ENCODE measurements around the gene ADGRG6. TPM values are rescaled to one million over a fixed set of nuclear protein-coding genes. Genes with fewer than 3 reads are reported as not detected.
"Not testable (repeated sequence)": the region's sequence is repeated elsewhere in the genome, so short reads cannot be mapped to it uniquely, and the experiment has no call there.

The ADGRG6 gene
- total RNA-seq, 1 donor from 2014 or later, result not detected

DNA sequence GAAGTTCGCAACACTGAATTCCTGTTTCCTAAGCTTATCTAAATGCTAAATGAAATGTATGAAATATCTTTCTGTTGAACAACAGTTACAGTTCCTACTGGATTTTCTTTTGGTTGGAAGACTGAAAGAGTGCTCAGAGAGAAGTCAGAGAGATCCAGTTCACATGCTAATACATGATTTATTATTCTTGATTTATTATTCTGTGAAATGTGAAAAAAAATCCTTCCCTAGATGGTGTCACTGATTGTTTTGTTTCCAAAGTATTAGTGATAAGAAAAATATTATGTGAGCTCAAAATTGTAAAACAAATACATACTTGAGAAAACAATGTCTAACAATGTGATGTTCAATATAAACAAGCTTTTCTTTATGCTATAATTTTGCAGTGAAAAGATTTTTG lies 42.1 kb downstream of the ADGRG6 start:
- intact Hi-C loops (cut with micrococcal nuclease), result no loop called here

DNA sequence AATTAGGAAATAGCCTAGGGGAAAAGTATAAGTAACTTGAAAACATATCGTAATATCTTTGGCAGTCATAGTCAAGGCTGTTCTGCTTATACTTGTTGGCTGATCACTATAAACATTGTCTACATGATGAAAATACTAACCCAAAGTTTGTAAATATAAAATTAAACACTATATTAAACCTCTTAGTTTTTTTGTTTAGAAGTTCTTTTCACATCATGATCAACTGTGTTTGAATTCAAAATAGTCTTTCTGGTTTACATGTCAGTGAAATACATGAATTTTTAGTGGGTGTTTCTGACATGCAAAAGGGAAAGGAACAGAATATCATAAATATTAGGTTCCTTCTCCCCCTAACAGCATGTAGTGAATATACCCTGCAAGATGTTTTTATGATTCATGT lies 43.5 kb downstream of the ADGRG6 start:
- intact Hi-C loops (cut with micrococcal nuclease), result no loop called here

DNA sequence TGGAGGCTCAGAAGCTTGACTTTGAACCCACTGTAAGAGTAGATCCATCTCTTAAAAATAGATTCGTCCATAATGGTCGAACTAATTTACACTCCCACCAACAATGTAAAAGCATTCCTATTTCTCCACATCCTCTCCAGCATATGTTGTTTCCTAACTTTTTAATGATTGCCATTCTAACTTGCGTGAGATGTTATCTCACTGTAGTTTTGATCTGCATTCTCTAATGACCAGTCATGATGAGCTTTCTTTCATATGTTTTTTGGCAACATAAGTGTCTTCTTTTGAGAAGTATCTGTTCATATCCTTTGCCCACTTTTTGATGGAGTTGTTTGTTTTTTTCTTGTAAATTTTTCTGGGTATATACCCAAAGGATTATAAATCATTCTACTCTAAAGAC lies 44.4 kb downstream of the ADGRG6 start:
- intact Hi-C loops (cut with micrococcal nuclease), result not testable (repeated sequence)

DNA sequence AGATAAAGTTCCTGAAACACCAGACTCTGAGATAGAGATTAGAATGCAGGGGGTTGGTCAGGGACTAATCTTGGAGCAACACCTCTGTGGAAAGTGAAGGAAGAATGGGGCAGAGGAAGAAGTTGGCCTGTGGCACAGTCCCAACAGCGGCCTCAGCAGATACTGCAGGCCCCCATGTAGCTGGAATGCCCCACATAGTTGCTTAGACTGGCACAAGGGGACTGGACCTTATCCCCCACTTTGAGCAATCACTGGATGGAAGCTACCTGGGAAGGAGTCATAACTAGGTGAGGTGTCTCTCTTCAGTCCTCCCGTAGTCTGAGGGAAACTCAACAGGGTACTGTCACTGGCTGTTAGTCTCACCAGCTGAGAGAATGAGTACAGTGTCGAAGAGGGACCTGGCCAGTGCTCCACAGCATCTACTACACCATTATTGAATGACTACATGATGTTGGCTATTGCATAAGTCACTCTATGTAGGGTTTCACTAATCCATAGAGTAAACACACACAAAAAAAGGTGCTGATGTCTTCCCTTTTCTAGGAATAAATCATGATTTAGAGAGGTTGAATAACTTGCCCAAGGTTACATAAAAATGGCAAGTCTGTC lies 47.5 kb downstream of the ADGRG6 start:
- intact Hi-C loops (cut with micrococcal nuclease), result no loop called here

DNA sequence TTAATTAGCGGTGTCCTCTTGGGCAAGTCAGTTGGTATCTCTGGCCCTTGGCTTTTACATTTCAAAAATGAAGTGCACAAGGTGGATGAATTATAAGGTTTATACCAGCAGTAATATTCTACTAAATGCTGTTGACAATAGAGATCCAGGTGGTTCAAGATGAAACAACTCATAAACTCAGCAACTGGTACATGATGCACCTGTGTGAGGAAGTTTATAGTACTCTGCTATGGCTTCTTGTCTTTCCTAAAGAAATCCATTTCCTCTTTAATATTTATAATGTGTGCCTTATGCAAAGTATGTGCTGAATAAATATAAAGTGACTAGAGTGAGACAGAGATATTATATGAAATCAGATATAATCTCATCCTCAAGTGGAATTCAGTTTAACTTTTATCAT lies 48.5 kb downstream of the ADGRG6 start:
- intact Hi-C loops (cut with micrococcal nuclease), result no loop called here

DNA sequence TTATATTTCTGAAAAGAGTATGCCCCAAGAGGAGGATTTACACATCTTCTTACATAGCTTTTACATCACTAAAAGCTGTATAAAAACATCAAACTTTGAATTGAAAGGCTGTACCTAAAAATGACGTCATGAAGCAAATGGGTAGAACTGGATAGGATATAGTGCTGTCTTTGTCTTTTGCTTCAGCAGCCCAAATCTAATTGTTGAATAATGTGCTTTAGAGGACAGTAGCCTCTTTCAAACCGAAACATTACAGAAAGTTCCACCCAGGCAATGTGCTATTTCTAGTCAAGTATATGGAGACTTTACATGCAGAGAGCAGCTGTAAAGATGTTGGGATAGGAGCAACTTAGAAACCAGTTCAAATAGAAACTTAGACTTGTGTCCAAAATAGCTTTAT lies 51.9 kb downstream of the ADGRG6 start:
- intact Hi-C loops (cut with micrococcal nuclease), result no loop called here

DNA sequence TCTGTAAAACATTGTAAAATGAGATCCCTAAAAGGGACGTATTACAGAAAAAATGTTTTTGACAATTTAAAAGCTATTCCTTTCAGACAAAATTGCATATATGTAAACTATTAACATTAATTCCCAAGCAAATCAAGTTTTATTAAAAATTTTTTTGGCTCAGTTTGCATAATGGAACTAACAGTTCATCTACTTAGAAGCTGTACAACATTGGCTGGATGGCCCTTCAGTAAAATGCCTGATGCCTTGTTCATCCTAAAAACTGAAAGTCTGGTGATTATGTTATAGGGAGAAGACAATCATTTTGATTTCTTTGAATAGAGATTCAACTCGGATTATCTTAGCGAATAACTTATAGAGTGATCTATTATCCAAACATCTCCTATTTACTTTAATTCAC lies 52.8 kb downstream of the ADGRG6 start:
- intact Hi-C loops (cut with micrococcal nuclease), result no loop called here

DNA sequence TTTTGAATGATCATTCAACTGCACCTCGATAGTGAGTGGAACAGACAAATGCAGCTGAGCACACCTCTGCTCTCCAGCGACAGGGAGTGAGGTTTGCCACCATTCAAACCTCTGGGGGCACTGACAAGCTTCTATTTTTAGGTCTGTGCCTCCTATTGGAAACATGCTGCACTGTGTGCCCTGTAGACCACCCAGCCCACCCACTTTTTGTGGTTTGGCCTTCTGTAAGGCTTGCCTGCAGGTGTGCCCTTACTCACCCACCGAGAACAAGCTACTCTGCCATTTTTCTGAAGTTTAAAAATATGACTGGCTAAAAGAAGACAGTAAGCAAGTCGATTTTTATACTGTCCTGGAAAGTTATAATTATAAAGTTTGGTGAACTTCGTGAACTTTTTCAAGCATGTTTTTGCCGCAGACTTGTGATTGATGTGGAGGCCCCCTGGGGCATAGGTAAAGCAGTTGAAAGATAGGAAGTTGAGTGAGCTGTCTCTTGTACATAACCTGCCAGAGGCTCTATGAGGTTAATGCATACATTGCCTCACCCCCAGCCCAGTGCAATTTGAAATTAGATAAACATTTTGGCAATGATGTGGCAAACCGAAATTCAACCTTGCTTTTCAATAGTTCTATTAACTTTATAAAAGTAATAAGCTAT lies 53.8 kb downstream of the ADGRG6 start:
- intact Hi-C loops (cut with micrococcal nuclease), result no loop called here

DNA sequence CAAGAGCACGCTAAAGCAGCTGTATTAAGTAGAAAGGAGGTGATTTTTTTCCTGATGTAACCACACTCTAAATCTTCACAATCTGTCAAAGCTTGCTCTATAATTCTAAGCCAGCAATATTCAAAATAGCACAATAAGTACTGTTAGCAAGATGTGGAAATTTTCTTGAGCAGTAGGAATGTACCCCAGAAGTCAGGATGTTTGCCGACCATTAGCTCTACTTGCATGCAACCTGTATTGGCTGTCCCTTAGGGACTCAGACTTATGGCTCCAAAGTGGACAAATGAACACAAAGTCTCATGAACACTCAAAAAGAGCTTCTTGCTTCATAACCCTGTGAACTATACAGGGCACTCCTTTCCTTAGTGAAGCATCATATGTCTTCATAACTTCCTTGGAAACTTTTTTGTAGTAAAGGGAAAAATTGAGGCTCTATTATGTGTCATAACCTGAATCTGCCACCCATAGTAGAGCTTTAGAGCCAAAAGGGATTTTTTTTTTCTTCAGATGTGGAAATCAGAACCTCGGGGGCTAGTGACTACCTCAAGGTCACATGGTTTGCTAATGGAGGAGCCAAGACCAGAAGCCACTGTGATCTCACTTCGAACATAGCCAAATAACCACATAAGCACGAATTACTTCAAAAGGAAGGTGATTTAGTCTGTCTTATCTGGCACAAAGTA lies 54.5 kb downstream of the ADGRG6 start:
- intact Hi-C loops (cut with micrococcal nuclease), result no loop called here

DNA sequence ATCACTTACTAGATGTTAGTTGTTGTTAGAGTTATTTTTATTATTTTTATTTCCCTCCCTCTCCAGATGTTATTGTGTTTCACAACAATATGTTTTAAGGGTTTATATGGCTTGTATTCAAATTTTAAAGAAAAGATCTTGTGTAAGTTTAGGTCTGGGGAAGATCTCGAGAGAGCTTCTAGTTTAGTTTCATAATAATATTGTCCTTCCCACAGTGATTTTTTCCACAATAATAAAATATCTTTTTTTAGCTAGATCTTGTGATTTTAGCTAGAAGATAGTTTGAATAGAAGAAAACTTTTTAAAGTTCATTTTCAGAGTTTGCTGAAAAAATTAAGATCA lies 55.0 kb downstream of the ADGRG6 start:
- intact Hi-C loops (cut with micrococcal nuclease), result no loop called here

DNA sequence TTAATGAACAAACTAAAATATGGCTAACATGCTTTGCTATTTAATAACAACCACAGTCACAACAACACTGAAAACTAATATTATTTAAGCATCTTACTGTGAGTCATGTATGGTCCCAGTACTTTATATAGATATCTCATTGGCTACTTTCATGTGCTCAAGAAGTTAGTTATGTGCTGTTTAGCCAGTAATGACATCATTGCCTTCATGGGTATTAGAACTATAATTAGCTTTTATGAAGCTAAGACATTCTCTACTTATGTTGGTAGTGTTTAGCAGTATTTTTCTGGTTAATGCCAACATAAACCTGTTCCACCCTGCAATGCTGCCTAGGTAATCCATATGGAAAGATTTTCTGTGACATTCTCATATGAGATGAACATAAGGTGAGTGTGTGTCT lies 56.1 kb downstream of the ADGRG6 start:
- intact Hi-C loops (cut with micrococcal nuclease), result no loop called here

DNA sequence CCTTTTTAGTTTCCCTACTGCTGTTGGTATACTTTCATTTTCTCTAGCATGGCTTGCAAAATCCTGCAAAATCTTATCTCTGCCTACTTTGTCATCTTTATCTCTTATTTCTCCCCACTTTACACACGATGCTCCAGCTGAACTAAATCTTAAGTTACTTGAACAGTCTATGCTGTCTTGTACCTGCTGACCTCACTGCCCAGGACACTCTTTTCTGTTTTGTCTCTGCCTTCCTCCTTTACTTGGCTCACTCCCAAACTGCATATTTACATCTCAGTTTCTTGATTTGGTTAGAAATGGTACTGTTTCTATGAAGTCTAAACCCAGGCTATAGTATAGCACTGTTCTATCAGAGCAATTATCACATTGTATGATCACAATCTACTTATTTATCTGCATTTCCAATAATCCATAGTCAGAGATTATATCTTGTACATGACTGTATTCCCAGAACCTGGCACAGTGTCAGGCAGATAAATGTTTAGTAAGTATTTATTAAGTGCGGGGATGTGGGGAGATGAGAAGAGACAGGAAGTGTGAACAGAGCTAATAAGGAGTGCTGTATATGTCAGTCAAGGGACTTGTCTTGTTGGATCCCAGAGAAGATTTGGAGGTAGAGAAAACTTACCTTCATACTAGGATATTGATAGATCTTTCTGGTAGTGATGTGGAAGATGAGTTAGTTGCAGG lies 57.6 kb downstream of the ADGRG6 start:
- intact Hi-C loops (cut with micrococcal nuclease), result no loop called here

DNA sequence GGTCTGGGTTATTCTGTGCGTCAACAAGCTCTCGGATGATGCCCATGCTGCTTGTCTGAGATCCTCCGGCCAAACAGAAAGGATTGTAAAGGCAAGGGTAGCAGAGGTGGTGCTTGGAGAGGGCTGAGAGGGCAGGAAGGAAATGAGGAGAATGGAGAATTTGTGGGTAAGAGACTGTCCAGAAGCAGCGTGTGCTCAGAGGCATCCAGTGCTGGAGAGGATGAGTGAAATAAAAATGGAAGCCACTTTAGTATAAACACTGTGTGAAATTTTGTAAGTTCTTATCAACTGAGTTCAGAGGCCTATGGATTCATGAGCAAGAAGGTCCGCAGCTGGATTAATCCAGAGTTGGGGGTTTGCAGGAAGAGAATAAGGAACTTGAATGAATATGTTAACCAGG lies 59.5 kb downstream of the ADGRG6 start:
- intact Hi-C loops (cut with micrococcal nuclease), result no loop called here

DNA sequence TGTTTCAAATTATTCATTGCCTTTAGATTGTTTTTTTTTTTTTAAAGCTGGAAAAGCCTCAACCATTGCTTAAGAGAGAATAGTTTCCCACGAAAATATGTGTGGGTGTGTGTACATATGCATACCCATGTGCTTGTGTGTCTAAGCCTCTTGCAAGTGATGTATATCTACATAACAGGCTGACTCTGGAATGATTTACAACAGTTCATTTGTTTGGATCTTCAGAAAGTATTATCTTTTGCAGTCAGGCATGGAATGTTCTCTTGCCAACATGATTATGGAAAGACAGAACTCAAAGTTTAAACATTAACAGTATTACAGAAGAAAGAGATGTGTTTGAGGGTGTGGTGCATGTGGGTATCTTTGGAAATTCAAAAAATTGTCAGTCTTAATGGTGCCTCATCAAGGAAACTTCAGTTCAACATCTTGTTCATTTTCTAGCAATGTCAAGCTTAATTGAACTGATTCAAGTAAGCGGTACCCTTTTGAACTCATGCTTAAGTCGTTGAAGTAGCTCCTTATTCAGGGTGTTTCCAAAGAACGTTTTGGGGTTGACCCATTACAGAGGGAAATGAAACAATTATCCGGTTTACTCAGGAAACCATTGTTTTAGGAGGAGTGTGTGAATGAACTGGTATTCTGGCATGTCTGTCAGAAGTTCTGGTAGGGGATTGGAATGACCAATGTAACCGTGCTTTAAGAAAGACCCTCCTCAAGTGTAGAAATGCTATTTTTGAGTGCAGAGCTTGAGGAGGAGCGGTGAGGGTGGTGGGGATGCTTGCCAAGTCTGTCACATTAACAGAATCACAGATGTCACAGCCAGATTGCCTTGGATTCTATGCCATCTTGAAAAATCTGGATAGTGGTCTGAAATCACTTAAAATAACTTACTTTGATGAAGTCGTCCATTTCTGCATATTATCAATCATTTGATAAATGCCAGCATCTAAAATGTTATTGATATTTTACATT lies 60.3 kb downstream of the ADGRG6 start:
- intact Hi-C loops (cut with micrococcal nuclease), result no loop called here

DNA sequence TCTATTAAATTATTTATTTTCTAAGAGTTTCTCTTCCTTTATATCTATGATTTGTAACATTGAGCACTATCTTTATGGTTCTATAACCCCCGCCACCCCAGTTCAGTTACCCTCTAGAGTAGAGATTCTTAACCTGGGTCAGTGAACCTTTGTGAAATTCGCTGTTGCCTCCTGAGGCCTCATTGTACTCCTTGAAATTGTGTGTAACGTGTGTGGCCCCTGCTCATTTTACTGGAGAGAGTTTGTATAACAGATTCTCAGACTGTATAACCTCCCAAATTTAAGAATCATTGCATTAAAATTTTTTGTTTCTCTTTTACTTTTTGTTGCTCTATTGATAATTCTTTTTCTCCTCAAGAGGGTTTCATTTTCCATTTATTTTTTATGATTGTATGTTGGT lies 65.3 kb downstream of the ADGRG6 start:
- intact Hi-C loops (cut with micrococcal nuclease), result no loop called here

DNA sequence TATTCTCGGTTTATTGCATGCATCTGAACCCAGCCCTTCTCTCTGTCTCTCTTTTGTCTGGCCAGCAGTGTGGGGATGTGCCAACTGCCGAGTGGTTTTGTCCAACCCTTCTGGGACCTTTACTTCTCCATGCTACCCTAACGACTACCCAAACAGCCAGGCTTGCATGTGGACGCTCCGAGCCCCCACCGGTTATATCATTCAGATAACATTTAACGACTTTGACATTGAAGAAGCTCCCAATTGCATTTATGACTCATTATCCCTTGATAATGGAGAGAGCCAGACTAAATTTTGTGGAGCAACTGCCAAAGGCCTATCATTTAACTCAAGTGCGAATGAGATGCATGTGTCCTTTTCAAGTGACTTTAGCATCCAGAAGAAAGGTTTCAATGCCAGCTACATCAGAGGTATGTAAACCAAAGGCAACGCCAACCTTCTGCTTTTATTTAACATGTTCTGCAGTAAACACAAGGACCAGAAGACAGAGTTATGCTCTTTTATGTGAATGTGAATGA lies 65.8 kb downstream of the ADGRG6 start:
- intact Hi-C loops (cut with micrococcal nuclease), result no loop called here

DNA sequence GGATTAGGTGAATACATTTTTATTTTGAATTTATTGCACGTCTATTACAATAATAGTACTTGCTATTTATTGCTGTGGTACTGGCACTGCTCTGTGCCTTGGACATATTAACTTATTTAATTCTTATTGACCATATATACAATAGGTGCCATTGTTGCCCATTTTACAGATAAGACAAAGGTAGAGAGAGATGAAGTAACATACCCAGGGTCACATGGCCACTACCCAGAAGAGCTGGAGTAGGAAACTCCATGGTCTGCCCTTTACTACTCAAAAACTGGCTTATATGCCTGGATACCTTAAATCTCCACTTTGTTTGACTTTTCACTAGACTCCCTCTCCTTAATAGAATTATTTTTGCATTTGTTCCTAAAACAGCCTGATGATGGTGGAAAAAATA lies 67.5 kb downstream of the ADGRG6 start:
- intact Hi-C loops (cut with micrococcal nuclease), result no loop called here

DNA sequence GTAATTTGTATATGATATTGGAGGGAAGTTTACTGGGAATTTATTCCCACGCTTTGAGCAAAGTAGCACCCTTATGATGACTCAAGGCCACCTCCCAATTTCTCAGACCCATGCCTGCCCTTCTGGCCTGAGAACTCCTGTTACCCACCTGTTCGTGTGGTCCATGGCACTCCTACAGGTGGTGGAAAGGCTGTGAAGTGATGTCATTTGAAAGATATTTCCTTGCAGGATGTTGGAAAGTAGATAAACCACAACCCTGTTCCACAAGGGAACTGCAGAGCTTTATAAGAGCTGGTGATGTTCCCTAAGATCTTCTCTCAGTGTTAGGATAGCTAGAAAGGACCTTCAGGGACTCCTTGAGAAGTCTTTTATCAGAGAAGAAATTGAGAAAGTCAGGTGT lies 70.5 kb downstream of the ADGRG6 start:
- intact Hi-C loops (cut with micrococcal nuclease), result no loop called here

DNA sequence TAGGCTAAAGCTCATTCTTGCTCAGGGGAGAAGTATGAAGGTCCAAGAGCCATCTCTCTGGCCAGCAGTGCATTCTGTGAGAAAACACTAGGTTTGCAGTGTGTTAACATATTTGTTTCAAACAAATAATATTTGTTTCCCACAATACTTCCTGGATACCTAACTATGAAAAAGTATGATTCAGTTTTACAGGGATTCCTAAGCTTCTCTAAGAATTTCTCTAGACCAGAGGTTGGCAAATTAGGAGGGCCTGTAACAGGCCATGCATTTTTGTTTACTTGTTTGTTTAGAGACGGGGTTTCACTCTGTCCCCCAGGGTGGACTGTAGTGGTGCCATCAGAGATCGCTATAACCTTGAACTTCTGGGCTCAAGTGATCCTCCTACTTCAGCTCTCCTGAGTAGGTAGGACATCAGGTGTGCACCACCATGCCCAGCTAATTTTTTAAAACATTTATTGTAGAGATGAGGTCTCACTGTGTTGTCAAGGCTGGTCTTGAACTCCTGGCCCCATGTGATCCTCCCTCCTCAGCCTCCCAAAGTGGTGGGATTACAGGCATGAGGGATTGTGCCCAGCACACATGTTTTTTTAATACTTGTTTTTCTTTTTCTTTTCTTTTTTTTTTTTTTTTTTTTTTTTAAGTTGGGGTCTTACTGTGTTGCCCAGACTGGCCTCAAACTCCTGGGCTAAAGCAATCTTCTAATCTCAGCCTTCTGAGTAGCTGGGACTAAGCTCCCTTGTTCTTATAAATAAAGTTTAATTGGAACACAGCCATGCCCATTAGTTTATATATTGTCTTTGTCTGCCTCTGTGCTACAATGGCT lies 71.7 kb downstream of the ADGRG6 start:
- intact Hi-C loops (cut with micrococcal nuclease), result no loop called here

DNA sequence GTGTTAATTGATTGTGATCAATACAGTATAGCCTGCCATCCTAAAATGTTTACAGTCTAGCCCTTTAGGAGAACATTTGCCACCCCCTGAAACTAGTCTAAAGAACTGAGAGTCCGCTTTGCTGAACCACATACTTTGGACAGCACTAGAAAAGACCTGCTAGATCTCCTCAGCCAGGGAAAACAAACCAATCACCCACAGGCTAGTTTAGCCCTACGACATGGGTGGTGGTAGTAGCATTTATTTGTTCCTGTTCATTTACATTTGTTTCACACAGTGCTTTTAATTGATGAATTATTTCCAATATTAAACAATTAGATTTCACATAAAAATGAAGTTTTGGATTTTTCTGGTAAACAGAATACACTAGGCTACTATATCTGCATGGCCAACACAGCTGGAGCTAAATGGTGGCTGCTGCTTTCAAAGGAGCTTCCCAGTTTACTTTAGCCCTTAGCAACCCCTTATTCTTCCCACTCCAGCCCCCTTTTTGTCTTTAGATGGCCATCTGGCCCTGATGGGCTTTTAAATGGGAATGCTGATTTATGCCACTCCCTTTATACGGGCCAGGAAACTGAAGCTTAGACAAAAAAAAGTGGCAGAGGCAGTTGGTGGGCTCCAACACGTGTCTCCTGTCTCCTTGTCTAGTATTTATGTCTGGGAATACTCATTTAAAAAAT lies 72.4 kb downstream of the ADGRG6 start:
- intact Hi-C loops (cut with micrococcal nuclease), result no loop called here

Measured in T-helper 2 cell treated with Interferon-gamma antibody and Interleukin-4, amounts not matched to agents 100 ng/mL and 5 ng/mL, for 36 hours (primary cell).